IPS-18c (cell line): ENCODE results near the gene TGM1.

Source experiments
- H3K4me3 ChIP-seq: 2 replicates; pipeline ENCODE4 v1.7.0; 2013; ENCODE audit warnings: low read depth, mild to moderate bottlenecking, low read length, moderate library complexity; ENCODE audit not compliant: insufficient read depth
- H3K9me3 ChIP-seq: one replicate; pipeline ENCODE4 v1.6.1; 2013; ENCODE audit warnings: mild to moderate bottlenecking, low read length, moderate library complexity; ENCODE audit not compliant: control insufficient read depth, insufficient read depth

TGM1 gene

GRCh38 chr14:24261256-24261968 is 1.6 kb downstream of the TGM1 start:
- no peak overlapping the region for H3K4me3 ChIP-seq
- H3K9me3 ChIP-seq = no peaks in the 10 kb centered on the region

GRCh38 chr14:24260780-24261157 is 2.2 kb downstream of the TGM1 start:
- no peaks in the 10 kb centered on the region for H3K9me3 ChIP-seq
- H3K4me3 ChIP-seq = no peak overlapping the region

- no peak overlapping the region for H3K4me3 ChIP-seq
- H3K9me3 ChIP-seq = no peaks in the 10 kb centered on the region
Measured at GRCh38 chr14:24260026-24260779, 2.8 kb downstream of the TGM1 start.

- no peaks in the 10 kb centered on the region for H3K9me3 ChIP-seq
- H3K4me3 ChIP-seq = no peak overlapping the region
Measured at GRCh38 chr14:24259282-24260025, 3.5 kb downstream of the TGM1 start.

- no peaks in the 10 kb centered on the region for H3K9me3 ChIP-seq
- no peak overlapping the region for H3K4me3 ChIP-seq
Measured at GRCh38 chr14:24258548-24259265, 4.3 kb downstream of the TGM1 start.

GRCh38 chr14:24258119-24258518 is 4.9 kb downstream of the TGM1 start:
- H3K9me3 ChIP-seq = no peaks in the 10 kb centered on the region
- H3K4me3 ChIP-seq = no peak overlapping the region

GRCh38 chr14:24256960-24257359 is 6.0 kb downstream of the TGM1 start:
- H3K4me3 ChIP-seq = no peak overlapping the region
- H3K9me3 ChIP-seq = no peaks in the 10 kb centered on the region

- H3K9me3 ChIP-seq = no peaks in the 10 kb centered on the region
Measured at GRCh38 chr14:24255931-24256711, 6.9 kb downstream of the TGM1 start.

GRCh38 chr14:24255438-24255837 is 7.5 kb downstream of the TGM1 start:
- no peaks in the 10 kb centered on the region for H3K9me3 ChIP-seq
- H3K4me3 ChIP-seq = no peak overlapping the region

More at GRCh38 chr14:24255931-24256711, 6.9 kb downstream of the TGM1 start:
- H3K4me3 ChIP-seq = no peak overlapping the region

GRCh38 chr14:24254630-24255392 is 8.2 kb downstream of the TGM1 start:
- no peak overlapping the region for H3K4me3 ChIP-seq
- H3K9me3 ChIP-seq = no peaks in the 10 kb centered on the region

GRCh38 chr14:24253936-24254335 is 9.0 kb downstream of the TGM1 start:
- Histone ChIP-seq H3K9me3 (no peaks in the 10 kb centered on the region), H3K4me3 (no peak overlapping the region)

GRCh38 chr14:24252289-24253124 is 10.5 kb downstream of the TGM1 start:
- H3K9me3 ChIP-seq = no peaks in the 10 kb centered on the region
- no peak overlapping the region for H3K4me3 ChIP-seq

- Histone ChIP-seq H3K4me3 (no peak overlapping the region), H3K9me3 (no peaks in the 10 kb centered on the region)
Measured at GRCh38 chr14:24251880-24252288, 11.1 kb downstream of the TGM1 start.

GRCh38 chr14:24250354-24250753 is 12.6 kb downstream of the TGM1 start:
- Histone ChIP-seq H3K9me3 (no peaks in the 10 kb centered on the region), H3K4me3 (no peak overlapping the region)

GRCh38 chr14:24249230-24250021 is 13.6 kb downstream of the TGM1 start:
- H3K4me3 ChIP-seq = no peak overlapping the region
- no peaks in the 10 kb centered on the region for H3K9me3 ChIP-seq
